TTC549 (cell line): ENCODE measurements around the gene SEMA3C.

ENCODE experiments used
- FAIRE-seq: peaks from 2 replicates; lab custom pipeline; 2012; peaks lifted over from hg19 to GRCh38; lab: Jason Lieb, UNC

SEMA3C gene

DNA sequence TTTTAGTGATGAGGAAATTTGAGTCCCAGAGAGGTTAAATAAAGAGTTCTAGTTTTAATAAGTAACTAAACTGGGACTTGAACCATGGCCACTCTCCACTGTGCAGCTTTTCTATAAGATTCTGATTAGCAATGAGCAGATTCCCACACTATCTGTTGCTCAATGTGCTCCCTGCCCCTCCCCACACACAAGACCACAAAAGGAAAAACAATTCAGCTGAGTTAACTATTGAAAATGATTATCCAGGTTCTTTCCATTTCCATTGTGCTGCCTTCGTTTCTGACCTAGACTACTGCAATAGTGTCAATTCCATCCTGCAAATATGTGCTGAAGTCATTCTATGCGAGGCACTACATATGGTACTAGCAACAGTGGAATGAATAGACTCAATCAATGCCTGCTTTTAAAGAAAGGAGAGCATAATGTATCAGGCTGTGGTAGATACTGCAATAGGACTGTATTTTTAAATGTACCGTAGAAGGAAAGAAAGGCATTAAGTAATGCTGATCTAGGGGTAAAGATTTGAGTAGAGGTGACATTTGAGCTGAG is 97.0 kb downstream of the SEMA3C start:
- FAIRE-seq, result no peak

- no peak for FAIRE-seq
Observed at GRCh38 chr7:80819503-80819902, 99.3 kb downstream of the SEMA3C start.

GRCh38 chr7:80818181-80818580 is 100.7 kb downstream of the SEMA3C start:
- no peak for FAIRE-seq

GRCh38 chr7:80816806-80817205 is 102.0 kb downstream of the SEMA3C start:
- no peak for FAIRE-seq

DNA sequence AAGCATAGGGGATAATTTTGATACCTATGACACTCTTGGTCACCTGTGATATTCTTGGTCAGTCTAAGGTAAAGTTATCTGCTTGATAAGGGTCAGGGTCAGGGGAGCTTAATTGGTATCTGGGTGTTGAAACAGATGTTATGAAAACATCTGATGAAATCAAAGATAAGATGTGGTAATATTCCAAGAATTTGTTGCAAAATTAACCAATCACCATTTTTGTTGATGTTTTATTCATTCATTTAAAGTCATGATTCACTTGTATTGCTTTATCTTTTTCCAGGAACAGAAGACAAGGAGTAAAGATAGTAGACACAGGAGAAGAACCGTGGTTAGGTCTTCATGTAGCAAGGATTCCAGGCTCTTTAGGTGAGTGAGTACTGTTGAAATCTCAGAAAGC is 103.1 kb downstream of the SEMA3C start:
- FAIRE-seq, result no peak

GRCh38 chr7:80809545-80809944 is 109.3 kb downstream of the SEMA3C start:
- FAIRE-seq, result no peak

GRCh38 chr7:80807166-80807900 is 111.5 kb downstream of the SEMA3C start:
- FAIRE-seq, result no peak

GRCh38 chr7:80806663-80807062 is 112.2 kb downstream of the SEMA3C start:
- FAIRE-seq, result no peak

DNA sequence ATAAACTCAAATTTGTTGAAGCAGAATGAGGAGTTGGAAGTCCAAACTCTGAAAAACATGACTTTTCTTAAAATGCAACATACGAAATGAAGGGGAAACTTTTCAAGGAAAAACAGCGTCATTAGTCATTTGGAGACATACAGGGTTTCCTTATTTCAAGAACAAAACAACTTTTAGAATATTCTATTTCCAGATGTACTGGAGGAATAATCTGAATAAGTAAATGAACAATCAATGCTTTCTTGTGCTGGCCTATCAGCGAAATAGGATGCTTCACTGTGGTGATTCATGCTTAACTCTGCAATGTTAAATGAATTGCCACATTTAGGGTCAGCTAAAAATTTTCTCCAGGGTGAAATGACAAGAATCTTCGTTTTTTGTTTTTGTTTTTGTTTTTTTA is 114.3 kb downstream of the SEMA3C start:
- FAIRE-seq, result no peak

- no peak for FAIRE-seq
Observed at GRCh38 chr7:80802527-80802926, 116.3 kb downstream of the SEMA3C start.

- FAIRE-seq, result no peak
Observed at GRCh38 chr7:80794631-80795573, 123.9 kb downstream of the SEMA3C start.

- no peak for FAIRE-seq
Observed at GRCh38 chr7:80791509-80791929, 127.3 kb downstream of the SEMA3C start.

- no peak for FAIRE-seq
Observed at GRCh38 chr7:80790877-80791276, 128.0 kb downstream of the SEMA3C start.

- FAIRE-seq, result no peak
Observed at GRCh38 chr7:80787721-80788120, 131.1 kb downstream of the SEMA3C start.

DNA sequence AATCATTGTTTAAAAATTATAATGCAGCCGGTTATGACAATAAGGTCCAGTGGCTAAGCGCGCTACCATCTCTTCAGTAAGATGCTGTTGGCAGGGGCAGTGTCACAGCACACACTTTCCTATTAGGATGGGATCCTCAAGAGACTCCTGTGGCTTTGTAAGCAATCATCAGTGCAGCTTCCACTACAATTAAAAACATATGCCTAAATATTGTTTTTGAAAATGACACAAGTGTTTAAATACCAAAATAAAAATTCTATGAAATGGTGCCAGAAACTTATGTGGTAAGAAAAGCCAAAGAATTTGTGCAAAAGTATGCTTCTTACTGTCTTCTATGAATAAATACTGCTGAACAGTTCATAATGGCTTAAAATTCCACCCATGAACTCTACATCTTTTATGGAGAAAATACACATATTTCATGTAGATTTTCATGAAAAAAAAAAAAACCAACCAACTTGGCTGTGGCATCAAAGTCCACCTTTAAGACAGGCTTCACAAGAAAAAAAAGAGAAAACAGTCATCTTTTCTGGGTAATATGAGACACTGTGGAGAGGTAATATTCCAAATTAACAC is 132.8 kb downstream of the SEMA3C start:
- no peak for FAIRE-seq

DNA sequence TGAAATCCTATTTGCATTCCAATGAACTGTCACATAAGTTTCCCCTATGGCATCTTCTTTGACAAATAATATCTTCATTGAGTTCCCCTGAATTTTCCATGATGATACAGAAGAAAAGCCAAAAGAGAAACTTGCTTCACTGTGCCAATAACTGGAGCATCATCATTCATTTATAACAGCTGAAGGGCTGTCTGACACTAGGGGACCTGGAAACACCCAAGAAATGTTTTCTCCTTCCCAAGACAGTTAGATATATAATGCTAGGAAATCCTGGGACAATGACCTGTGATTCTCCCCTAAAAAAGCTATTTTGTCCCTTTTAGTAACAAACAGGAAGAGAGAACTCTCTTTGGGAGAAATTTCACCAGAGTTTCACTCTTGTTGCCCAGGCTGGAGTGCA is 133.6 kb downstream of the SEMA3C start:
- FAIRE-seq, result no peak

- no peak for FAIRE-seq
Observed at GRCh38 chr7:80783678-80784327, 135.0 kb downstream of the SEMA3C start.

- no peak for FAIRE-seq
Observed at GRCh38 chr7:80783186-80783677, 135.6 kb downstream of the SEMA3C start.

DNA sequence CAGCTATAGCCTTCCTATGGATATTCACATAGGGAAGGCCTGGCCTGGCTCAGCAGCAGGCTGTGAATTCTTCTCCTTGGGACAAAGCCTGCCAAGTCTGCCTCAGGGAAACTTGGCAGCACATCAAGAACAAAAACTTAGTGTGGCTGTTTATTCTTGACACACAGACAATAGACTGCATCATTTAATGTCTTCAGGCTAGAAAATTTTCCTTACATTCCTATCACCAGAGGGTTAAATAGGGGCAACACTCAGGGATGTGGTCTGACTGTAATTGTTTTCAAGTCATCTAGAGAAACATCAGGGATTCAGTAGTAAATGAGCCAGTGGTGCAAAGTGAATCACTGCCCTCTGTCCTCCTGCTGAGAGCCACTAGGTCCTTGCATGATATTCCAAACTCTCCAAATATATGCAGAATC is 137.3 kb downstream of the SEMA3C start:
- FAIRE-seq, result no peak

- no peak for FAIRE-seq
Observed at GRCh38 chr7:80781146-80781545, 137.7 kb downstream of the SEMA3C start.

DNA sequence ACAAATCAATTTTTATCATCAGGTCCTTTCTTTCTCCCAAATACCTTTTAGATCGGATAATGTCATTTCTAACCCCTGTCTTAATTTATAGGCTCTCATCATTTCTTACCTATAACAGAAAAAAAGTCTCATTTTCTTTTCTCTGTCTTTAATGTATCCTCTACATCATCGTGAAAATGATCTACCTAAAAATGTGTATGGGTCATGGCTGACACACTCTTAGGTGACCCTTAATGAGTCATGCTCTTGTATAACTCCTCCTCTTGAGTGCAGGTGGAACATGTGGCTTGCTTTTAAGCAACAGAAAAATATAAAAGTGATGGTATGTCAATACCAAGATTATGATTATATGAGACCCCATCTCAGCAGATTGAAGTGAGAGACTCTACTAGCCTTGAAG is 139.4 kb downstream of the SEMA3C start:
- FAIRE-seq, result no peak

DNA sequence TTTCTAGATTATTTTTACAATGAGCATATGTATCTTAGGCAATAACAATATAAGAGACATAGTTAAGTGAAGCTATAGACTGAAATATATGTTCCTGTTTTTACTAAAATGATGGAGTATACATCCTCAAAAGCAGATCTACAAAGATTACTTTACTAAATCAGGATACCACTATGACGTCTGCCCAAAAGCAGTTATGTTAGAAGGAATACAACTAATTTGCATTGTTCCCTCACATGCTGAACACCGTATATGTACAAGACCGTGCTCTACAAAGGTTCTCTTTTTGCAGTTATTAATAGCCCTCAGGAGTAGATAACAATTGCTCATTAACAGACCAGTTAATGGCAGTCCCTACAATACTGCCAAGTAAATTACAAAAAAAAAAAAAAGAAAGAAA is 143.0 kb downstream of the SEMA3C start:
- FAIRE-seq, result no peak
